GM12875 (cell line): ENCODE measurements around the gene IGFBP2.

Source experiments
- H3K4me3 ChIP-seq: one replicate; pipeline ENCODE4 v1.5.1; 2011; ENCODE audit warnings: low read depth, low read length, control low read depth
- TF ChIP-seq, protein P1 (sequence below): IDR thresholded peaks from 2 replicates; pipeline ENCODE4 v1.5.1; 2011; ENCODE audit warnings: low read depth, mild to moderate bottlenecking, control low read depth, inconsistent platforms, low read length, moderate library complexity, borderline replicate concordance; ENCODE audit not compliant: insufficient read depth

The IGFBP2 gene

GRCh38 chr2:216676630-216677029 lies 43.4 kb downstream of the IGFBP2 start:
- no peak overlapping the region for H3K4me3 ChIP-seq
- TF ChIP-seq, protein P1, sequence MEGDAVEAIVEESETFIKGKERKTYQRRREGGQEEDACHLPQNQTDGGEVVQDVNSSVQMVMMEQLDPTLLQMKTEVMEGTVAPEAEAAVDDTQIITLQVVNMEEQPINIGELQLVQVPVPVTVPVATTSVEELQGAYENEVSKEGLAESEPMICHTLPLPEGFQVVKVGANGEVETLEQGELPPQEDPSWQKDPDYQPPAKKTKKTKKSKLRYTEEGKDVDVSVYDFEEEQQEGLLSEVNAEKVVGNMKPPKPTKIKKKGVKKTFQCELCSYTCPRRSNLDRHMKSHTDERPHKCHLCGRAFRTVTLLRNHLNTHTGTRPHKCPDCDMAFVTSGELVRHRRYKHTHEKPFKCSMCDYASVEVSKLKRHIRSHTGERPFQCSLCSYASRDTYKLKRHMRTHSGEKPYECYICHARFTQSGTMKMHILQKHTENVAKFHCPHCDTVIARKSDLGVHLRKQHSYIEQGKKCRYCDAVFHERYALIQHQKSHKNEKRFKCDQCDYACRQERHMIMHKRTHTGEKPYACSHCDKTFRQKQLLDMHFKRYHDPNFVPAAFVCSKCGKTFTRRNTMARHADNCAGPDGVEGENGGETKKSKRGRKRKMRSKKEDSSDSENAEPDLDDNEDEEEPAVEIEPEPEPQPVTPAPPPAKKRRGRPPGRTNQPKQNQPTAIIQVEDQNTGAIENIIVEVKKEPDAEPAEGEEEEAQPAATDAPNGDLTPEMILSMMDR: no peak

- TF ChIP-seq, protein P1: no peak
- no peak overlapping the region for H3K4me3 ChIP-seq
Observed at GRCh38 chr2:216677439-216678097, 44.3 kb downstream of the IGFBP2 start.

DNA sequence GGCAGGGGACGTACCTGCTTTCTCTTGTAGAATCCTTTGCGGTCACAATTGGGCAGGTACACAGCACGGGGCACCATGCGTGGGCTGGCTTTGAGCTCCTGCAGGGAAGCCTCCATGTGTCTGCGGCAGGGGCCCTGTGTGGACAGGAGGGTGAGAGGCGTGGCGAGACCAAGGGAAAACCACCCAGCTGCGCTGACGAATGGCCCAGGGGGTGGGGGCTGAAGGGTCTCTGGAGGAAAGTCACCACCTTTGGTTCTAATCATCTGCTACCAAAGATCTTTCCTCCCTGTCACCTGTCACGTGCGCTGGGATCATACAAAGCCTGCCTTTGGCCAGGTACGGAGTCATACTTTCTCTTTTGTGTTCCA lies 44.9 kb downstream of the IGFBP2 start:
- TF ChIP-seq, protein P1: no peak
- no peak overlapping the region for H3K4me3 ChIP-seq

DNA sequence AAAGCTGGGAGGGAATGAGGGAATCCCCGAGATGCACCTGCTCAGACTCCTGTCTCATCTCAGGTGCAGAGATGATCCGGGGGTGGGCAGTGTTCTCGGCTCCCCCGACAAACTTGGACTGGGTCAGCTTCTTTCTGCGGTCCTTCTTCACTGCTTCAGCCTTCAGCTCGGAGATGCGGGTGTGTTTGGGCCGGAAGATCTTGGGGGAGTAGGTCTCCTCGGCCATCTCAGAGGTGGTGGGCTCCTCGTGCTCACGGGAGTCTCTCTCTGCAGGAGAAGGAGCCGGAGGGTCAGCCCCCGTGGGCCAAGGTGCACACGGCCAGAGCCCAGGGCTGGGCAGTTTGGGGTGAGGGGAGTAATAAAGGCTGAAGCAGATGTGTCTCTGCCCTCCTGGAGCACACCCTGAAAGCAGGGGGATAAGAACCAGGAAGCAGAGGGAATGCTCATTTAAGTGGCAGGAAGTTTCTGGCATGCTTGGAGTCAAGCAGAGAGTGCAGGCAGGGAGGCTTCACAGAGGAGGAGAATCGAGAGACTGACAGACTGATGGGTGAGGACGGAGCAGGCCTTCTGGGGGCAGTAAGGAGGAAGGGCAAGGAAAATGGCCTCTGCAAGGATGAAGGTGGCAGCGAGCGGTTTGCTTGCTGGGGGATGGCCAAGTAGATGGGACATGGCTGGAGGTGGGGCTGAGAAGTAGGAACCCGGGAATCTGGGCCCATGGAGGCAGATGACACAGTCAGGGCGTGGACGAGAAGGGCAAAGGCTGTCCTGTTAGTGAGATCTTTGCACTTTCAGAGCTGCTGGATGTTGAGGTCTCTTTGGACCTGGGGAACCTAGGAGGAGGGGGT lies 45.8 kb downstream of the IGFBP2 start:
- H3K4me3 ChIP-seq: no peak overlapping the region
- TF ChIP-seq, protein P1: no peak

DNA sequence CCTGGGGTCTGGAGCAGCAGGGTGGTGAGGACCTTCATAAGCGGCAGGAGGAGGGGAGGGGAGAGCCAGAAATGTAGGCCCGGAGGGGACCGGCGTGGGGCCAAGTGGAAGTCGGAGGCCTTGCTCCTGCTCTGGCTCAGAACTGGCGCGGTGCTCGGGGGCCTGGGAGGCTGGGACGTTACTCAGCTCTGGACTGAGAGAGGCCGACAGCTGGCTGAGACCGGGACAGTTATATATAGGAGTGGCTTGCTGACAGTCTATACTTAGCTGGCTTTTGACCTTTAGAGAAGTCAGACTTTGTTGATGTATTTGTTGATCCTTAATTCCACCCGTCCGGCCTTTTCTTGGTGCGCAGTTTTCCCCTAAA lies 46.4 kb downstream of the IGFBP2 start:
- TF ChIP-seq, protein P1: no peak
- no peak overlapping the region for H3K4me3 ChIP-seq

DNA sequence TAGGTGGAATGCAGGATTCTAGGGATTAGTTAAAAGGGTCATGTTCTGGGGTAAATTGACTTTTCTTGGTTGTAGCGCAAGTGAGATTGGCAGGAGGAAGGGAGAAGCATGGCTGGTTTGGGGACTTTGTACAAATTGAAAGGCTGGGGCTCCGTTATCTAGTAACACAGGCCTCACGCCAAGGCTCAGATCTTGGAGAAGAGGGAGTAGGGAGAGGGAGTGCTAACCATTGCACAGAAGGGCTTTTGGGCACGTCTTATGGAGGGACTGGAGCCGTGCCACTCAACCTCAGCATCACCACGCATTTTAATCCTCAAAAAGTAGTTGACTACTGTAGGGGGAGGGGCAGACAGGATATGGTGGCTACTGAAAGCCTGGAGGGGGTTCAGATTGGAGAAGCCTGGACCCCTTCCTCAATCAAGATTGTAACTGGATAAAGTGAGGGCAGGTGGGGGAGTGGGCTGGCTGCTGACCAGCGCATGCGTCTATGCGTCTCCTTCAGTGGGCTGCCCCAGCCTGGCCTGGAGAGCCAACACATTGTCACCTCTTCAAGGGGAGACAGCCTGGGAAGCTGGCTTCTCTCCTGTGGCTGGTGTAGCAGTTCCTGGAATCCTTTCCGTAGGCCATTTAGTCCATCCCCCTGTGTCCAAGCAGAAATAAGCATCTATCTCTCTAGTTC lies 47.9 kb downstream of the IGFBP2 start:
- TF ChIP-seq, protein P1: no peak
- no peak overlapping the region for H3K4me3 ChIP-seq
